GM18873 (cell line): ENCODE results near the gene RPS6KA2.

Experiments used
- ATAC-seq: cut with Tn5 transposase; IDR thresholded peaks from one replicate; pipeline ENCODE4 v1.9.1; 2021; ENCODE audit warnings: mild to moderate bottlenecking, moderate library complexity, moderate number of reproducible peaks; ENCODE audit not compliant: unreplicated experiment, low FRiP score

The RPS6KA2 gene

GRCh38 chr6:166440729-166441128 is 186.3 kb downstream of the RPS6KA2 start:
- ATAC-seq, result no peak

- ATAC-seq, result no peak
Measured at GRCh38 chr6:166440106-166440505, 186.9 kb downstream of the RPS6KA2 start.

GRCh38 chr6:166439366-166440091 is 187.5 kb downstream of the RPS6KA2 start:
- ATAC-seq, result no peak

GRCh38 chr6:166438211-166438861 is 188.7 kb downstream of the RPS6KA2 start:
- no peak for ATAC-seq

GRCh38 chr6:166437661-166438060 is 189.4 kb downstream of the RPS6KA2 start:
- no peak for ATAC-seq

GRCh38 chr6:166436195-166437139 is 190.6 kb downstream of the RPS6KA2 start:
- no peak for ATAC-seq

GRCh38 chr6:166435574-166435973 is 191.5 kb downstream of the RPS6KA2 start:
- no peak for ATAC-seq

GRCh38 chr6:166434336-166434735 is 192.7 kb downstream of the RPS6KA2 start:
- ATAC-seq, result no peak

GRCh38 chr6:166433096-166433495 is 194.0 kb downstream of the RPS6KA2 start:
- ATAC-seq, result no peak

GRCh38 chr6:166430269-166430668 is 196.8 kb downstream of the RPS6KA2 start:
- no peak for ATAC-seq

GRCh38 chr6:166424431-166424830 is 202.6 kb downstream of the RPS6KA2 start:
- ATAC-seq, result no peak

GRCh38 chr6:166423781-166424180 is 203.3 kb downstream of the RPS6KA2 start:
- ATAC-seq, result no peak

GRCh38 chr6:166423051-166423745 is 203.9 kb downstream of the RPS6KA2 start:
- ATAC-seq, result no peak

- no peak for ATAC-seq
Measured at GRCh38 chr6:166422201-166422940, 204.7 kb downstream of the RPS6KA2 start.

- ATAC-seq, result no peak
Measured at GRCh38 chr6:166420351-166420750, 206.7 kb downstream of the RPS6KA2 start.

- peak; percentile 16 for ATAC-seq
Measured at GRCh38 chr6:166419717-166420116, 207.3 kb downstream of the RPS6KA2 start.

GRCh38 chr6:166419286-166419685 is 207.8 kb downstream of the RPS6KA2 start:
- ATAC-seq, result peak; percentile 97

- no peak for ATAC-seq
Measured at GRCh38 chr6:166418691-166419143, 208.3 kb downstream of the RPS6KA2 start.

- ATAC-seq, result no peak
Measured at GRCh38 chr6:166417285-166417691, 209.8 kb downstream of the RPS6KA2 start.
